Fibroblast of the aortic adventitia (primary cell): ENCODE results near the gene ARHGDIG. TPM values are rescaled to one million over a fixed set of nuclear protein-coding genes. Genes with fewer than 3 reads are reported as not detected.
A peak's percentile ranks its signal among the peaks of the same experiment; 100 is the strongest.
"Not testable (repeated sequence)": the region's sequence is repeated elsewhere in the genome, so short reads cannot be mapped to it uniquely, and the experiment has no call there.

Experiments used
- DNase-seq: peaks from one replicate; pipeline ENCODE4 v3.0.0-alpha.2; 2010; ENCODE audit warnings: low read depth
- H3K4me3 ChIP-seq: 2 replicates; pipeline ENCODE4 v1.5.1; 2011; ENCODE audit warnings: low read depth, mild to moderate bottlenecking, control low read depth, low read length, moderate library complexity
- total RNA-seq: library from RNA; depleted of rRNA; stranded (reverse); fragments of >200 nt; gene quantifications from 2 replicates; pipeline ENCODE4 v1.2.3, GENCODE V29; 2012; ENCODE audit warnings: low replicate concordance
- TF ChIP-seq, protein P1 (sequence below): IDR thresholded peaks from 2 replicates; pipeline ENCODE4 v1.5.1; 2011; ENCODE audit warnings: mild to moderate bottlenecking, low read length, control low read depth, inconsistent platforms; ENCODE audit not compliant: insufficient read depth

Gene ARHGDIG
- total RNA-seq, 1 donor: 1.6 TPM

DNA sequence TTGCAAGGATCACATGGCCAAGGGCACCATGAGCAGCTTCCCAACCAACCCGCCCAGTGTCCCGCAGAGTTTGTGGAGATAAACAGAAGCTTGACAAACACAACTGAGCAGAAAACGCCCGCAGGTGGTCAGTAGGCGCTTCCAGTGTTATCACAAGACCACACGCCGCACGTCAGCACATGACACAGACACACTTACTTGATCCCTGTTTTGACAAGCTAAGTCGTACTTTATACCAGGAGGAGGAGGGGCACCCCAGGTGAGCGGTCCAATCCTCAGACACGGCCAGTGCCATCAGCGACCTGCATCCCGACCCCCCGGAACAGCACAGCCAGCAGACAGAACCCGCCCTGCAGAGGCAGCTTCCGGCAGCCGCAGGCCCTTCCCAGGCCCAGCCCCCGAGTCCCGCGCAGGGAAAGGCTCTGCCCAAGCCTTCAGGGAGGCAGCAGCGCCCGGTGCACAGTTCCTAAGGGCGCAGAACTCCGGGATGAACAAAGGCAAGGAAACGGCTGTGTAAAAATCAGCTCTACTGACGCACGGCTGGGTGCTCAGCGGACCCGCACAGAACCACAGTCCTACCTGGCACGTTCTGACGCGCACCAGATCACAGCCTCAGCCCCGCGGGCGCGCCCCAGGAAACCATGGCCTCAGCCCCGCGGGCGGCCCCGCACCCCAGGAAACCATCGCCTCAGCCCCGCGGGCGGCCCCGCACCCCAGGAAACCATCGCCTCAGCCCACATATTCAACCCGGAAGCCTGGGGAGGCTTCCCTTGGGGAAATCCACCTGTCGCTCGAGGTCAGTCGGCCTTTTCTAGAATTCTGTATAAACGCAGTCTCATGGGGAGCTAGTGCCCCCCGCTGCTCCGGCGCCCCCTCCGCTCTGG, 44.3 kb downstream of the ARHGDIG start:
- TF ChIP-seq, protein P1, sequence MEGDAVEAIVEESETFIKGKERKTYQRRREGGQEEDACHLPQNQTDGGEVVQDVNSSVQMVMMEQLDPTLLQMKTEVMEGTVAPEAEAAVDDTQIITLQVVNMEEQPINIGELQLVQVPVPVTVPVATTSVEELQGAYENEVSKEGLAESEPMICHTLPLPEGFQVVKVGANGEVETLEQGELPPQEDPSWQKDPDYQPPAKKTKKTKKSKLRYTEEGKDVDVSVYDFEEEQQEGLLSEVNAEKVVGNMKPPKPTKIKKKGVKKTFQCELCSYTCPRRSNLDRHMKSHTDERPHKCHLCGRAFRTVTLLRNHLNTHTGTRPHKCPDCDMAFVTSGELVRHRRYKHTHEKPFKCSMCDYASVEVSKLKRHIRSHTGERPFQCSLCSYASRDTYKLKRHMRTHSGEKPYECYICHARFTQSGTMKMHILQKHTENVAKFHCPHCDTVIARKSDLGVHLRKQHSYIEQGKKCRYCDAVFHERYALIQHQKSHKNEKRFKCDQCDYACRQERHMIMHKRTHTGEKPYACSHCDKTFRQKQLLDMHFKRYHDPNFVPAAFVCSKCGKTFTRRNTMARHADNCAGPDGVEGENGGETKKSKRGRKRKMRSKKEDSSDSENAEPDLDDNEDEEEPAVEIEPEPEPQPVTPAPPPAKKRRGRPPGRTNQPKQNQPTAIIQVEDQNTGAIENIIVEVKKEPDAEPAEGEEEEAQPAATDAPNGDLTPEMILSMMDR: no peak
- no peak for DNase-seq

DNA sequence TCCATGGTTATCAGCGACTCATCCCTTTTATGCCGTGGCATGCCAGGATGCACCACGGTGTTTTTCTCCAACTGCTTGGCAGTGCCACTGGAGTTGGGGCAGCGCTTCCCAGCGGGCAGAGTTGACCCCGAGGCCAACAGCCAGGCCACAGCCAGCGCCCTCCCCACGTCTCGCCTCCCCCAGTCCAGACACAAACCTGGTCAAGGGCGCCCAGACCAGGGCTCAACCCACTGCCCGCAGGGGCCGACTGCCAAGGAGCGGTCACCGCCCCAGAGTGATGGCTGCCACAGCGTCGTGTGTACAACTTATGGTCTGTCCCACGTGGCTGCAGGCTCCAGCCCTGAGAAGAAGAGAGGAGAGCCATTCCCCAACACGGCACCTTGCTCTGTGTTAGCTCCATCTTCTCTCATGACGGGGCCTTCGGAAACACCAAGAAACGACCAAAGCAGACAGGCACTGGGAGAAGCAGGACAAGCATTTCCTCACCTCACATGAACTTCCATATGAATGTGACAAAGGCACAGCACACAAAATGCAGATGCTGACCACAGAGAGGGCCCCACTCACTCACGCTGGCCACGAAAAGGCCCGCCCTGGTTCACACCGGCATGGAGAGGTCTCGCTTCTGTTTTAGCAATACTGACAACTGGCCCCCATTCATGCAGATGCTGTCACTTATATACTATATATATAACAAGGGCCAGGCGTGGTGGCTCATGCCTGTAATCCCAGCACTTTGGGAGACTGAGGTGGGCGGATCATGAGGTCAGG, 45.2 kb downstream of the ARHGDIG start:
- TF ChIP-seq, protein P1: no peak
- H3K4me3 ChIP-seq: no peak overlapping the region
- DNase-seq: no peak

More for the DNA sequence above, 44.3 kb downstream of the ARHGDIG start:
- H3K4me3 ChIP-seq: no peak overlapping the region

DNA sequence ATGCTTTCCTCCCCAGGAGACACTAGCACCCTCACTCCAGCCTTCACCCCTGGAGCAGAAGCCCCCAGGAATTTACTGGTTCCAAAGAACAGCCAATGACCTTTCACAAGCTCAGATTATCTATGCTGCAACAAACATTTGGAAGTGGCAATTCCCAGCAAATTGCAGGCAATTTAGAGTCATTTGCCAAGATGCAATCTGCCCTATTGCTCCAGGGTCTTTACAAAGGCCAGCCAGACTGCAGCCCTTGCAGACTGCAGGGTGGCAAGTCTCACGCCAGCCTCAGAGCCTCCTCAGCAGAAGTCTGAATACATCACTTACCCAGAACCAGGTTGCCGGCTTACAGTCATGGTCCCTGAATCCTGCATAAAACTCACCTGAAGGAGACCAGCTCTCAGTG, 50.4 kb downstream of the ARHGDIG start:
- no peak overlapping the region for H3K4me3 ChIP-seq
- DNase-seq: no peak
- TF ChIP-seq, protein P1: no peak

DNA sequence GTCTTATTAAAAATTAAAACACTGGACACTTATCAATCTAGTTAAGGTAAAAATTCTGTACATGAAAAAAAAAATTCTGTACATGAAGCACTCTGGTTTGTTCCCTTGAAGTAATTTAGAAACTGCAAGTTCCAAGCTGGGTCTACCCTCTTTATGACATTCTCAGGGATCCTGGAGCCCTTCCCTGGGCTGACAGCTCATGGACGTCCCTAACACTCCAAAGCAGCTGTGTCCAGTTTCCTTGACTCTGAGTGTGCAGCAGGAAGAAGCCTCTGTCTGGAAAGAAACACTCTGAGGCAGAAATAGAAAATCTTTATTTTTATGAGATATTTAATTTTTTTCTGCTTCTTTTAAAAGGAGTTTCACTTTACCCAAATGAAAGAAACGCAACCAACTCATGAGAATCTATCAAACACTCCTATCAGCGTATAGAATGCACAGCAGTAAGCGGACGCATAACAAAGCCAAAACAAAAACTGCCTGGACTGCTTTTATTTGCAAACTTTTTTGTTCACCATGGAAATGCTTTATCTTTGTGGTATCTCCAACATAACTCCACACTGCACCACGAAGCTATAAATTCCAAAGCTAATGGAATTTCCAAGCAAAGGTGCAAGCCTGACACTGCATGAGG, 50.9 kb downstream of the ARHGDIG start:
- peak; percentile 30 for DNase-seq
- not testable (repeated sequence) for H3K4me3 ChIP-seq

Other genes starting within 250 kb of the ARHGDIG start
- 5.1 and 6.1 TPM in 2 replicates for gene POLR3K, start 227.0 kb upstream of the ARHGDIG start, total RNA-seq
- gene SNRNP25, start 226.8 kb upstream of the ARHGDIG start, total RNA-seq: 11.8 and 15.8 TPM in 2 replicates
- gene RHBDF1, start 208.0 kb upstream of the ARHGDIG start, total RNA-seq: 39.4 and 66.8 TPM in 2 replicates
- 53.1 and 124 TPM in 2 replicates for gene MPG, start 202.4 kb upstream of the ARHGDIG start, total RNA-seq
- 7.1 and 13.0 TPM in 2 replicates for gene NPRL3, start 141.9 kb upstream of the ARHGDIG start, total RNA-seq
- not detected in 2 replicates for gene HBZ, start 127.9 kb upstream of the ARHGDIG start, total RNA-seq
- not detected in 2 replicates for gene HBM, start 114.6 kb upstream of the ARHGDIG start, total RNA-seq
- not detected in 2 replicates for gene HBA2, start 107.7 kb upstream of the ARHGDIG start, total RNA-seq
- gene HBA1, start 103.9 kb upstream of the ARHGDIG start, total RNA-seq: not detected in 2 replicates
- gene HBQ1, start 100.1 kb upstream of the ARHGDIG start, total RNA-seq: 0.63 TPM in 1 of 2 replicates, not detected in the other
- gene LUC7L, start 51.1 kb upstream of the ARHGDIG start, total RNA-seq: 37.0 and 82.3 TPM in 2 replicates
- gene FAM234A, start 45.8 kb upstream of the ARHGDIG start, total RNA-seq: 49.5 and 72.0 TPM in 2 replicates
- gene RGS11, start 4.6 kb upstream of the ARHGDIG start, total RNA-seq: 1.2 and 2.0 TPM in 2 replicates
- not detected in 2 replicates for gene PDIA2, start 2.6 kb downstream of the ARHGDIG start, total RNA-seq
- 13.4 and 26.4 TPM in 2 replicates for gene AXIN1, start 72.1 kb downstream of the ARHGDIG start, total RNA-seq
- 49.3 and 83.6 TPM in 2 replicates for gene MRPL28, start 89.9 kb downstream of the ARHGDIG start, total RNA-seq
- 25.2 and 51.2 TPM in 2 replicates for gene PGAP6, start 101.4 kb downstream of the ARHGDIG start, total RNA-seq
- 35.8 and 75.8 TPM in 2 replicates for gene NME4, start 116.6 kb downstream of the ARHGDIG start, total RNA-seq
- gene DECR2, start 121.3 kb downstream of the ARHGDIG start, total RNA-seq: 6.1 and 8.1 TPM in 2 replicates
- gene RAB11FIP3, start 145.1 kb downstream of the ARHGDIG start, total RNA-seq: 14.7 and 24.4 TPM in 2 replicates
- 31.6 and 43.9 TPM in 2 replicates for gene CAPN15, start 247.1 kb downstream of the ARHGDIG start, total RNA-seq